ENCODE data around the gene ELAC1.

GRCh38 chr18:50961974-50962373, 5.9 kb upstream of the ELAC1 start:
- TF ChIP-seq CTCF (conservative IDR thresholded peaks at IDR 0.05) (no peak), ZFX (IDR thresholded peaks at IDR 0.05) (no peak)

Data from C4-2B (cell line).